CD4-positive, alpha-beta T cell (primary cell): Measurements from ENCODE around the gene RNF208. TPM values are rescaled to one million over a fixed set of nuclear protein-coding genes. Genes with fewer than 3 reads are reported as not detected.

Source experiments
- ATAC-seq: fragments of 200-7000 bp; cut with Tn5 transposase; one replicate; pipeline ENCODE4 v1.10.0; 2022; ENCODE audit warnings: mild to moderate bottlenecking; ENCODE audit not compliant: poor library complexity
- CTCF ChIA-PET: fragments of 350-600 bp; sonication (Branson Sonifier 250); formaldehyde crosslinking; loops from one replicate; lab custom pipeline; 2021; ENCODE audit warnings: antibody characterized with exemption, inconsistent platforms; lab: Charles Lee
- POLR2A ChIA-PET: fragments of 350-600 bp; sonication (Branson Sonifier 250); formaldehyde crosslinking; loops from one replicate; lab custom pipeline; 2021; ENCODE audit warnings: antibody characterized with exemption, inconsistent platforms; lab: Charles Lee
- DNase-seq, 14 experiments: peaks; one replicate each; pipeline ENCODE4 v3.0.0-alpha.2; 2013 to 2020; ENCODE audit warnings: mixed read lengths in 2 of 14
- H3K27ac ChIP-seq, 2 donors: one replicate each; pipeline versions ENCODE4 v1.5.1 to v1.7.0; 2013; ENCODE audit warnings: low read length in 2 of 2, low read depth in 1 of 2, mild to moderate bottlenecking in 1 of 2
- H3K27me3 ChIP-seq, 2 experiments: 1 replicate in 1 of 2; 2 replicates in 1 of 2; pipeline versions ENCODE4 v1.6.1 to v1.7.0; 2013; ENCODE audit warnings: low read length in 2 of 2, control low read depth in 1 of 2, mild to moderate bottlenecking in 1 of 2, moderate library complexity in 1 of 2; ENCODE audit not compliant: insufficient read depth in 2 of 2, control insufficient read depth in 1 of 2
- H3K36me3 ChIP-seq: one replicate; pipeline ENCODE4 v1.6.1; 2013; ENCODE audit warnings: low read length, control low read depth; ENCODE audit not compliant: insufficient read depth
- H3K4me1 ChIP-seq: one replicate; pipeline ENCODE4 v1.6.1; 2013; ENCODE audit warnings: low read length, control low read depth; ENCODE audit not compliant: insufficient read depth
- H3K4me3 ChIP-seq: one replicate; pipeline ENCODE4 v1.5.1; 2013; ENCODE audit warnings: mild to moderate bottlenecking, low read length, moderate library complexity
- H3K9me3 ChIP-seq, 2 experiments: 1 replicate in 1 of 2; 2 replicates in 1 of 2; pipeline versions ENCODE4 v1.6.1 to v1.7.0; 2013; ENCODE audit warnings: low read length in 2 of 2, mild to moderate bottlenecking in 2 of 2, control low read depth in 1 of 2, moderate library complexity in 1 of 2; ENCODE audit not compliant: control insufficient read depth in 1 of 2, insufficient read depth in 1 of 2
- H3K27ac Mint-ChIP-seq: one replicate; pipeline ENCODE4 v1.8.0; 2020; ENCODE audit warnings: mixed read lengths
- H3K27me3 Mint-ChIP-seq: one replicate; pipeline ENCODE4 v1.8.0; 2021; ENCODE audit warnings: mixed read lengths
- H3K36me3 Mint-ChIP-seq: one replicate; pipeline ENCODE4 v1.8.0; 2021; ENCODE audit warnings: low read depth, mixed read lengths
- H3K4me1 Mint-ChIP-seq: one replicate; pipeline ENCODE4 v1.8.0; 2021; ENCODE audit warnings: low read depth, mixed read lengths
- H3K4me3 Mint-ChIP-seq: one replicate; pipeline ENCODE4 v1.8.0; 2020; ENCODE audit warnings: mild to moderate bottlenecking, mixed read lengths
- H3K9me3 Mint-ChIP-seq: one replicate; pipeline ENCODE4 v1.8.0; 2020; ENCODE audit warnings: mixed read lengths
- intact Hi-C, 2 experiments: fragments of 100-400 bp; cut with DNase I in 1 of 2; cut with micrococcal nuclease in 1 of 2; formaldehyde crosslinking; loops; one replicate each; pipeline versions ENCODE4 v1.15.1 to v1.9.0; 2023 to 2025; cut with DNase I, micrococcal nuclease
- total RNA-seq, 174 experiments: library from RNA in 2 of 174; stranded (reverse) in 2 of 174; gene quantifications; one replicate each; pipeline ENCODE4 v1.2.3 and lab custom pipeline; 2021 to 2026
- TF ChIP-seq, protein P1 (sequence below): fragments of 200-600 bp; IDR thresholded peaks from one replicate; pipeline ENCODE4 v1.8.0; 2022; ENCODE audit warnings: antibody characterized with exemption, mild to moderate bottlenecking

RNF208 gene
- total RNA-seq, 2 experiments from 2014 or later, result 0.66 to 0.67 TPM

DNA sequence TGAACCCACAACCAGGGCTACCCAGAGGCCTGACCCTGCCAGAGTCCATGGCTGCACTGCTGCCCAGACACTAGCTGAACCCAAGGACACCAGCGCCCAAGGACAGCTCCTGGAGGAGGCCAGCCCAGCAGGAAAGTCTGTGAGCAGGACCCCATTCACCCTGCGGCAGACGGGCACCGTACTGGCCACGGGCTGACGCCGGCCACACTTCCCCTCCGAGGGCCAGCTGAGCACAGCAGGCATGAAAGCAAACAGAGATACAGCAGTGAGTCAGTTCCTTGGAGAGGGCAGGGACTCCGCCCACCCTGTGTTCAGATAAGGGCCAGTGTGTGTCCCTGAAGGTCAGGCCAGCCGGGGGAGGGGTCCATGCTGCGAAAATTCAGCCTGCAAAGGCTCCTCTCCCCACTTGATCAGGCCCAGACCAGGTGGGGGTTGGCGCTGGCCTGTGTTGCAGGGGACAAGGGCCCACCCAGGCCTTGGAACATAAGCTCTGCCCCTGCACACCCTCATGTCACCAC is 3.2 kb downstream of the RNF208 start:
- Mint-ChIP-seq H3K27ac (no peak overlapping the region), H3K9me3 (no peaks in the 10 kb centered on the region), H3K36me3 (no peaks in the 10 kb centered on the region), H3K4me3 (no peak overlapping the region), H3K27me3 (no peaks in the 10 kb centered on the region), H3K4me1 (peaks cover 9% of the 10 kb centered on the region)
- H3K36me3 ChIP-seq, result peaks cover 6% of the 10 kb centered on the region
- TF ChIP-seq, protein P1, sequence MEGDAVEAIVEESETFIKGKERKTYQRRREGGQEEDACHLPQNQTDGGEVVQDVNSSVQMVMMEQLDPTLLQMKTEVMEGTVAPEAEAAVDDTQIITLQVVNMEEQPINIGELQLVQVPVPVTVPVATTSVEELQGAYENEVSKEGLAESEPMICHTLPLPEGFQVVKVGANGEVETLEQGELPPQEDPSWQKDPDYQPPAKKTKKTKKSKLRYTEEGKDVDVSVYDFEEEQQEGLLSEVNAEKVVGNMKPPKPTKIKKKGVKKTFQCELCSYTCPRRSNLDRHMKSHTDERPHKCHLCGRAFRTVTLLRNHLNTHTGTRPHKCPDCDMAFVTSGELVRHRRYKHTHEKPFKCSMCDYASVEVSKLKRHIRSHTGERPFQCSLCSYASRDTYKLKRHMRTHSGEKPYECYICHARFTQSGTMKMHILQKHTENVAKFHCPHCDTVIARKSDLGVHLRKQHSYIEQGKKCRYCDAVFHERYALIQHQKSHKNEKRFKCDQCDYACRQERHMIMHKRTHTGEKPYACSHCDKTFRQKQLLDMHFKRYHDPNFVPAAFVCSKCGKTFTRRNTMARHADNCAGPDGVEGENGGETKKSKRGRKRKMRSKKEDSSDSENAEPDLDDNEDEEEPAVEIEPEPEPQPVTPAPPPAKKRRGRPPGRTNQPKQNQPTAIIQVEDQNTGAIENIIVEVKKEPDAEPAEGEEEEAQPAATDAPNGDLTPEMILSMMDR, result no peak
- H3K27me3 ChIP-seq, result no peaks in the 10 kb centered on the region
- peaks cover 17% of the 10 kb centered on the region for H3K4me1 ChIP-seq
- no peaks in the 10 kb centered on the region for H3K9me3 ChIP-seq
- CTCF ChIA-PET, result interaction anchor here (1.1 kb wide), 1 partner anchor 9 kb away, joined by 3 read pairs; the partner anchor contains the start of gene RNF224
- intact Hi-C loops, result no loop called here
- H3K27ac ChIP-seq, result no peak overlapping the region
- no peak overlapping the region for H3K4me3 ChIP-seq
- POLR2A ChIA-PET, result interaction anchor here (1.1 kb wide), 1 partner anchor 133 kb away, joined by 3 read pairs; no protein-coding TSS in a partner anchor
- DNase-seq (no peak), ATAC-seq (no peak)

DNA sequence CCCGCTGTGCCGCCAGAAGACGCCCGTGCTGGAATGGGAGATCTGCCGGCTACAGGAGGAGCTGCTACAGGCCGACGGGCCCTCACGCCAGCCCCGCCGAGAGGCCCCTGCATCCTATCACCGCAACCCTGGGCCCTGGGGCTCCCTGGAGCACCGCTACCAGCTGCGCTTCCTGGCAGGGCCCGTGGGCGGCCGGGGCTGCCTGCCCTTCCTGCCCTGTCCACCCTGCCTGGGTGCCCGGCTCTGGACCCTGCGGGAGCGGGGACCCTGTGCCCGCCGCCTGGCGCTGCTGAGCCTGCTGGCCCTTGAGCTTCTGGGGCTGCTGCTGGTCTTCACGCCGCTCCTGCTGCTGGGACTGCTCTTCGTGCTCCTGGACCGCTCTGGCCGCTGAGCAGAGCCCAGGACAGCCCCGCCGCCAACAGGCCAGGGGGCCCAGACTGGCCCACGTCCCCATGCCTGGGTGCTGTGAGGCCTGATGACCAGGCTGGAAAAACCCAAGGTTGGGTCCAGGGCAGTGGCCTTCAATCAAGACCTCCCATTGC is 3.8 kb downstream of the RNF208 start:
- no peak overlapping the region for H3K4me3 Mint-ChIP-seq
- TF ChIP-seq, protein P1, result no peak
- Histone ChIP-seq H3K4me3 (no peak overlapping the region), H3K9me3 (no peaks in the 10 kb centered on the region), H3K4me1 (peaks cover 15% of the 10 kb centered on the region), H3K27me3 (no peaks in the 10 kb centered on the region), H3K36me3 (peaks cover 6% of the 10 kb centered on the region), H3K27ac (no peak overlapping the region)
- peaks cover 5% of the 10 kb centered on the region for H3K4me1 Mint-ChIP-seq
- no peaks in the 10 kb centered on the region for H3K36me3 Mint-ChIP-seq
- no peaks in the 10 kb centered on the region for H3K27me3 Mint-ChIP-seq
- CTCF ChIA-PET, result interaction anchor here (1.1 kb wide), 1 partner anchor 9 kb away, joined by 3 read pairs; the partner anchor contains the start of gene RNF224
- POLR2A ChIA-PET, result no interaction called here
- H3K9me3 Mint-ChIP-seq, result no peaks in the 10 kb centered on the region
- DNase-seq, result no peak
- intact Hi-C loops, result no loop called here
- no peak overlapping the region for H3K27ac Mint-ChIP-seq
- ATAC-seq, result no peak

DNA sequence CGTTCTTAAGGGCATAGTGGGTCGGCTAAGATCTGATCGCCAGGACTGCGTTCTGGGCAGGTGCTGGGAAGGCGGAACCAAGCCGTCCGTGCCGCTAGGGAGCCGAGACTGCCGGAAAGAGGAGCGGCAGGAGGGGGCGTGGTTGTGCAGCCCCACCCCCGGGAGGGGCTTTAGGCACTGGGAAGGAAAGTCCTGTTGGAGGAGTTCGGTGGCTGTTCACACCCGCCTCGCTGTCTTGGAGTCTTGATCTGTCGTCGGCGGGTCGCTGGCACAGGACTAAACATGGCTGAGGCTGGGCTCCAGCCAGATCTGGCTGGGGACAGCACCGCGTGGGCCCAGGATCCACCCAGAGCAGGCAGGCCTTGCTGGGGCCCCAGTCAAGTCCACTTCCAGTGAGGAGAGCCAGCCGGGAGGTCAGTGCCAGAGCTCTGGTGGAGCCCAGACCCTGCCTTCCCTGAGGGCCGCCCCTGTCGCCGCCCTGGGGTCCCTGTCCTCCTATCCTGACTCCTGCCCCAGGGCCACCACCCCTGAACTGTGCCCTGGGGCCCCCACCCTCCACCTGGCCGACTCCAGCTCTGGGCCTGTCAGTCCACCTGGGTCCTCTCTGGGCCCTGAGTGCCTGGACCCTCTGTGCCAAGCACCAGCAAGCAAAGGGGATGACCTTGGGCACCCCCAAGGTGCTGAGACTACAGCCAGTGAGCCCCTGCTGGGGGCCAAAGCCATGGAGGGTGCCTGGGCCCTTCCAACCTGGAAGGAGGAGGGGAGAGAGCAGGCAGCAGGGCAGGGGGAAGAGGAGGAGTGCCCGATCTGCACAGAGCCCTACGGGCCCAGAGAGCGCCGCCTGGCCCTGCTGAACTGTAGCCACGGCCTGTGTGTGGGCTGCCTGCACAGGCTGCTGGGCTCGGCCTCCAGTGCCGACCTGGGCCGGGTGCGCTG is 4.5 kb downstream of the RNF208 start:
- Mint-ChIP-seq H3K27me3 (no peaks in the 10 kb centered on the region), H3K4me1 (no peaks in the 10 kb centered on the region), H3K36me3 (no peaks in the 10 kb centered on the region), H3K9me3 (no peaks in the 10 kb centered on the region), H3K4me3 (peak overlapping the region; percentile 30), H3K27ac (no peak overlapping the region)
- peak in 1 of 14 experiments; percentile 32 for DNase-seq
- peaks cover 6% of the 10 kb centered on the region for H3K36me3 ChIP-seq
- H3K27me3 ChIP-seq, result no peaks in the 10 kb centered on the region
- intact Hi-C loops, result no loop called here
- TF ChIP-seq, protein P1, result no peak
- POLR2A ChIA-PET, result no interaction called here
- CTCF ChIA-PET, result no interaction called here
- no peak overlapping the region for H3K27ac ChIP-seq
- H3K9me3 ChIP-seq, result no peaks in the 10 kb centered on the region
- ATAC-seq, result no peak
- peaks cover 8% of the 10 kb centered on the region for H3K4me1 ChIP-seq
- H3K4me3 ChIP-seq, result no peak overlapping the region
